Superior temporal gyrus (tissue), 1 donor: ENCODE measurements around the gene AMOTL2.

ENCODE experiments used
- DNase-seq: peaks from one replicate; pipeline ENCODE4 v3.0.0-alpha.2; 2016; ENCODE audit errors: extremely low spot score

AMOTL2 gene

GRCh38 chr3:134315286-134316106 is 58.8 kb downstream of the AMOTL2 start:
- DNase-seq = no peak

GRCh38 chr3:134314588-134315285 is 59.5 kb downstream of the AMOTL2 start:
- no peak for DNase-seq

- no peak for DNase-seq
Measured at GRCh38 chr3:134313847-134314587, 60.2 kb downstream of the AMOTL2 start.

GRCh38 chr3:134312873-134313846 is 61.1 kb downstream of the AMOTL2 start:
- no peak for DNase-seq

- no peak for DNase-seq
Measured at GRCh38 chr3:134312072-134312872, 62.0 kb downstream of the AMOTL2 start.

GRCh38 chr3:134311693-134312071 is 62.6 kb downstream of the AMOTL2 start:
- DNase-seq = no peak

- DNase-seq = peak; percentile 20
Measured at GRCh38 chr3:134311265-134311664, 63.0 kb downstream of the AMOTL2 start.

GRCh38 chr3:134309987-134310700 is 64.1 kb downstream of the AMOTL2 start:
- no peak for DNase-seq

- DNase-seq = peak; percentile 96
Measured at GRCh38 chr3:134308350-134308891, 65.8 kb downstream of the AMOTL2 start.

GRCh38 chr3:134307425-134307824 is 66.8 kb downstream of the AMOTL2 start:
- DNase-seq = no peak

- no peak for DNase-seq
Measured at GRCh38 chr3:134306320-134306719, 67.9 kb downstream of the AMOTL2 start.
